ENCODE data around the gene SH3RF2.

DNA sequence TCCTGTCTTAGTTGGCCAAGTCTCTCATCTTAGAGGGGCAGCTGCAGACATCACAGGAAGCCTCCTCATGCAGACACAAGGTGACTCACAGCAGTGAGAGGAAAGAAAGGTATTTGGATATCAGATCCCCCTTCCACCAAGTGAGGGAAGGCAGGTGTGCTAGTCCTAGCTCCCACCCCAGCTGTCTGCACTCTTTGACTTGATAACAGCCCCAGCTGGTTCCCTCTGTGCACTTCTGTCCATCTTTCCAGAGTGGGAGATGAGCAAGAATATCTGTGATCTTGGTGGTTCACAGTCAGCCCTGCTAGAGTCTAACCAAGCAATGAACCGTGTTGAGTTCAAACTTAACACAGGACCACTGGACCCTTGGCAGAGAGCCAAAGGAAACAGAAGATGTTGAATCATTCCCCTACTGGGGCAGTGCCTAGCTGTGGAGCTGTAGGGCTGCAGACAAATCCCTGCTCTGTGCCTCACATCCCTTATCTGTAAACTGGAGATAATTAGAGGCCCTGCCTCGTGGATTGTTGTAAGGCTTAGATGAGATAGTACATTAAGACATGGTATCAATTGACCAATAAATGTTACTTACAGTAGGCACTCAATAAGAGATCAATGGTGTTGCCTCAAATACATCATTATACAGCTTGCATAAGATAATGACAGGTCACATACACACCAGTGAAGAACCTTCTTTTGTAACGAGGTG, 39.1 kb downstream of the SH3RF2 start:
- TF ChIP-seq, protein P1, sequence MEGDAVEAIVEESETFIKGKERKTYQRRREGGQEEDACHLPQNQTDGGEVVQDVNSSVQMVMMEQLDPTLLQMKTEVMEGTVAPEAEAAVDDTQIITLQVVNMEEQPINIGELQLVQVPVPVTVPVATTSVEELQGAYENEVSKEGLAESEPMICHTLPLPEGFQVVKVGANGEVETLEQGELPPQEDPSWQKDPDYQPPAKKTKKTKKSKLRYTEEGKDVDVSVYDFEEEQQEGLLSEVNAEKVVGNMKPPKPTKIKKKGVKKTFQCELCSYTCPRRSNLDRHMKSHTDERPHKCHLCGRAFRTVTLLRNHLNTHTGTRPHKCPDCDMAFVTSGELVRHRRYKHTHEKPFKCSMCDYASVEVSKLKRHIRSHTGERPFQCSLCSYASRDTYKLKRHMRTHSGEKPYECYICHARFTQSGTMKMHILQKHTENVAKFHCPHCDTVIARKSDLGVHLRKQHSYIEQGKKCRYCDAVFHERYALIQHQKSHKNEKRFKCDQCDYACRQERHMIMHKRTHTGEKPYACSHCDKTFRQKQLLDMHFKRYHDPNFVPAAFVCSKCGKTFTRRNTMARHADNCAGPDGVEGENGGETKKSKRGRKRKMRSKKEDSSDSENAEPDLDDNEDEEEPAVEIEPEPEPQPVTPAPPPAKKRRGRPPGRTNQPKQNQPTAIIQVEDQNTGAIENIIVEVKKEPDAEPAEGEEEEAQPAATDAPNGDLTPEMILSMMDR (IDR thresholded peaks at IDR 0.05): no peak
- TF ChIP-seq POLR2AphosphoS5 (IDR thresholded peaks at IDR 0.05) (no peak), EP300 (IDR thresholded peaks at IDR 0.05) (no peak)

Data from suprapubic skin (tissue), 4 donors.